HPDE6-E6E7 (cell line): ENCODE measurements around the gene SLC2A1.

Experiments
- DNase-seq: peaks from one replicate; pipeline ENCODE4 v3.0.0; 2011; ENCODE audit warnings: missing footprints; ENCODE audit errors: extremely low spot score

The SLC2A1 gene

GRCh38 chr1:42960566-42961311 is 2.1 kb upstream of the SLC2A1 start:
- DNase-seq: no peak

GRCh38 chr1:42960122-42960390 is 1.4 kb upstream of the SLC2A1 start:
- DNase-seq: no peak

- no peak for DNase-seq
Measured at GRCh38 chr1:42957880-42958487, 684 bp downstream of the SLC2A1 start.

GRCh38 chr1:42957229-42957879 is 1.3 kb downstream of the SLC2A1 start:
- DNase-seq: no peak

GRCh38 chr1:42956739-42957138 is 1.9 kb downstream of the SLC2A1 start:
- DNase-seq: no peak

- DNase-seq: no peak
Measured at GRCh38 chr1:42955311-42956063, 3.2 kb downstream of the SLC2A1 start.

GRCh38 chr1:42953182-42954180 is 5.2 kb downstream of the SLC2A1 start:
- no peak for DNase-seq

GRCh38 chr1:42952303-42953001 is 6.2 kb downstream of the SLC2A1 start:
- DNase-seq: no peak

- no peak for DNase-seq
Measured at GRCh38 chr1:42951588-42951987, 7.1 kb downstream of the SLC2A1 start.

- DNase-seq: no peak
Measured at GRCh38 chr1:42950116-42950481, 8.6 kb downstream of the SLC2A1 start.

- no peak for DNase-seq
Measured at GRCh38 chr1:42949312-42950115, 9.2 kb downstream of the SLC2A1 start.

GRCh38 chr1:42947965-42948732 is 10.5 kb downstream of the SLC2A1 start:
- DNase-seq: no peak

GRCh38 chr1:42947117-42947516 is 11.6 kb downstream of the SLC2A1 start:
- DNase-seq: no peak

- no peak for DNase-seq
Measured at GRCh38 chr1:42946120-42946898, 12.4 kb downstream of the SLC2A1 start.

GRCh38 chr1:42945164-42945563 is 13.5 kb downstream of the SLC2A1 start:
- no peak for DNase-seq

GRCh38 chr1:42944246-42944928 is 14.3 kb downstream of the SLC2A1 start:
- DNase-seq: no peak

- DNase-seq: no peak
Measured at GRCh38 chr1:42943728-42944127, 14.9 kb downstream of the SLC2A1 start.

- peak; percentile 78 for DNase-seq
Measured at GRCh38 chr1:42943166-42943565, 15.5 kb downstream of the SLC2A1 start.
